ENCODE results near the gene MCM10.

MCM10 gene

GRCh38 chr10:13160934-13161856 is at the start of gene MCM10:
TSS of gene MCM10 (plus strand) at chr10:13161558. CDS start at chr10:13164203, 2,645 bp downstream.
- no peak within 1 kb of the TSS for H3K27ac ChIP-seq (ENCODE audit: low read length)
- no peaks in the 10 kb centered on the region for H3K9me3 ChIP-seq (ENCODE audit: insufficient read depth, low read depth, low read length)
- H3K36me3 ChIP-seq (ENCODE audit: insufficient read depth, low read depth, low read length) = peaks cover 31% of the 10 kb centered on the region
- no peaks in the 10 kb centered on the region for H3K4me1 ChIP-seq (ENCODE audit: insufficient read depth, low read length)
- H3K4me3 ChIP-seq (ENCODE audit: low read length) = peak within 1 kb of the TSS; percentile 93
- H3K9ac ChIP-seq (ENCODE audit: low read depth, low read length) = peak within 1 kb of the TSS; percentile 93
- no peaks in the 10 kb centered on the region for H3K27me3 ChIP-seq (ENCODE audit: insufficient read depth, low read length)

- H3K27ac ChIP-seq (ENCODE audit: low read length) = no peak overlapping the region
- H3K4me3 ChIP-seq (ENCODE audit: low read length) = no peak overlapping the region
- H3K9me3 ChIP-seq (ENCODE audit: insufficient read depth, low read depth, low read length) = no peaks in the 10 kb centered on the region
- H3K36me3 ChIP-seq (ENCODE audit: insufficient read depth, low read depth, low read length) = no peaks in the 10 kb centered on the region; the same call in 1 of the 2 replicates
- H3K27me3 ChIP-seq (ENCODE audit: insufficient read depth, low read length) = no peaks in the 10 kb centered on the region
- no peak overlapping the region for H3K9ac ChIP-seq (ENCODE audit: low read depth, low read length)
- H3K4me1 ChIP-seq (ENCODE audit: insufficient read depth, low read length) = no peaks in the 10 kb centered on the region
These were observed 47.8 kb upstream of the MCM10 start for GRCh38 chr10:13113544-13113943.

DNA sequence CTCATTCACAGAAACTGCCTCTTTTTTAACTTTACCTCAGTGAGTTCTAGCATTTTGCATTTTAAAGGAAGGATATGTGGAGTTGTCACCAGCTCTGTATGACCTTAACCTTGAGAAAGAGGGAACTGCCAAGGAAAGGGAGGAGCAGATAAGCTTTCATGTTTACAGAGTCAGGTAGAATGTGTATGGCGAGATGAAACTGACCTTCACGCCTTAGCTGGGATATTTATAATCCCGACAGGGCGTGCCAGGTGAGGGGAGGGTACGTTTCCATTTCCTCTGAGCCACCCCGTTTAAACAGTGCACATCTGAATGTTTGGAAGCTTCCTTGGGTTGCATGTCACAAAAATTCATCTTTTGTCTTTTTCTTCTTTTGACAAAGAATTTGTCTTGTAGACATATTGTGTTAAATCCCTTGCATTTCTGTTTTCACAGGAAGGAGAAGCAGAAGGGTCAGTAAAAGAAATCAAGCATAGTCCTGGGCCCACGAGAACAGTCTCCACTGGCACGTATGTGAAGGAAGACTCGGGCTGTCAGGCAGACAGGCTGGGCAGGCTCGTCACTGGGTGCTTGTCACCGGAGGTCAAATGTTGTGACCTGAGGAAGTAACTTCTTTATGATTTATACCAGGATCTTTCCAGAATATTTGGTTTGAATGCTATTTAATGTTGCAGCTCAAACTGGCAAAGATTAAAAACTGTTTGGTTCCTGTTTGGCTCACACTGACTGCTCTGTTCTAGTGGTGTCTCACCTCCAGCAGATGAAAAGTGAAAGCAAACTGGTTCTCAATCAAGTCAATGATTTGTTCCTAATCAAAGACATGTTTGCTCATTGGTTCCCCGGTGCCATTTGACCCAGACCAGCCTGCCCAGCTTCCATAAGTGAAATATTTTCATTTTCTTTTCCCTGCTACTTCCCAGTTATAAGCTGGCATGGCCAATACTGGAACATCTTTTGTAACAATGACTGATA is 45.2 kb upstream of the MCM10 start:
- Histone ChIP-seq H3K9ac (ENCODE audit: low read depth, low read length) (no peak overlapping the region), H3K4me1 (ENCODE audit: insufficient read depth, low read length) (no peaks in the 10 kb centered on the region), H3K27me3 (ENCODE audit: insufficient read depth, low read length) (no peaks in the 10 kb centered on the region), H3K4me3 (ENCODE audit: low read length) (no peak overlapping the region), H3K27ac (ENCODE audit: low read length) (no peak overlapping the region), H3K36me3 (ENCODE audit: insufficient read depth, low read depth, low read length) (no peaks in the 10 kb centered on the region; the same call in 1 of the 2 replicates), H3K9me3 (ENCODE audit: insufficient read depth, low read depth, low read length) (no peaks in the 10 kb centered on the region)

- Histone ChIP-seq H3K9ac (ENCODE audit: low read depth, low read length) (no peak overlapping the region), H3K4me1 (ENCODE audit: insufficient read depth, low read length) (no peaks in the 10 kb centered on the region), H3K4me3 (ENCODE audit: low read length) (no peak overlapping the region), H3K36me3 (ENCODE audit: insufficient read depth, low read depth, low read length) (peaks cover 4% of the 10 kb centered on the region), H3K9me3 (ENCODE audit: insufficient read depth, low read depth, low read length) (no peaks in the 10 kb centered on the region), H3K27ac (ENCODE audit: low read length) (no peak overlapping the region), H3K27me3 (ENCODE audit: insufficient read depth, low read length) (no peaks in the 10 kb centered on the region)
These were observed 43.2 kb upstream of the MCM10 start for GRCh38 chr10:13117841-13118783.

GRCh38 chr10:13118784-13119410 is 42.5 kb upstream of the MCM10 start:
- Histone ChIP-seq H3K9ac (ENCODE audit: low read depth, low read length) (no peak overlapping the region), H3K27me3 (ENCODE audit: insufficient read depth, low read length) (no peaks in the 10 kb centered on the region), H3K9me3 (ENCODE audit: insufficient read depth, low read depth, low read length) (no peaks in the 10 kb centered on the region)

DNA sequence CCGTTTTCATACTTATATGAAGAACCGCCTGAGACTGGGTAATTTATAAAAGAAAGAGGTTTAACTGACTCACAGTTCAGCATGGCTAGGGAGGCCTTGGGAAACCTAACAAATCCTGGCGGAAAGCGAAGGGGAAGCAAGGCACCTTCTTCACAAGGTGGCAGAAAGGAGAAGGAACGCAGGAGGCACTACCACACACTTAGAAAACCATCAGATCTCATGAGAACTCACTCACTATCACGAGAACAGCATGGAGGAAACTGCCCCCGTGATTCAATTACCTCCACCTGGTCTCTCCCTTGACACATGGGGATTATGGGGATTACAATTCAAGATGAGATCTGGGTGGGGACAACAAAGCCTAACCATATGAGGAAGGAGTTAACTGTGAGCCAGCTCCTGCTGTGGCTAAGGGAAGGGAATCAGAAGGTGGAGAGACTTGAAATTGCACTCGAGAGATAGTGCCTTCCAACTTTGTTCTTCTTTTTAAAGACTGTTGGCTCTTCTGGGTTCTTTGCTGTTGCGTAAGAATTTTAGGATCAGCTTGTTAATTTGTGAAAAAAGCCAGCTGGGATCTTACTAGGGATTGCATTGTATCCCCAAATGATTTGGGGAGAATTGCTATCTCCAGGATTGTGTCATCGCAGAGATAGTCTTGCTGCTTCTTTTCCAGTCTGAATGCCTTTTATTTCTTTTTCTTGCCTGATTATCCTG is 40.4 kb upstream of the MCM10 start:
- Histone ChIP-seq H3K27ac (ENCODE audit: low read length) (no peak overlapping the region), H3K36me3 (ENCODE audit: insufficient read depth, low read depth, low read length) (peaks cover 12% of the 10 kb centered on the region), H3K9ac (ENCODE audit: low read depth, low read length) (no peak overlapping the region), H3K9me3 (ENCODE audit: insufficient read depth, low read depth, low read length) (no peaks in the 10 kb centered on the region), H3K4me3 (ENCODE audit: low read length) (no peak overlapping the region), H3K27me3 (ENCODE audit: insufficient read depth, low read length) (no peaks in the 10 kb centered on the region), H3K4me1 (ENCODE audit: insufficient read depth, low read length) (no peaks in the 10 kb centered on the region)

More at GRCh38 chr10:13118784-13119410, 42.5 kb upstream of the MCM10 start:
- Histone ChIP-seq H3K27ac (ENCODE audit: low read length) (no peak overlapping the region), H3K4me3 (ENCODE audit: low read length) (no peak overlapping the region), H3K36me3 (ENCODE audit: insufficient read depth, low read depth, low read length) (peaks cover 12% of the 10 kb centered on the region), H3K4me1 (ENCODE audit: insufficient read depth, low read length) (no peaks in the 10 kb centered on the region)

DNA sequence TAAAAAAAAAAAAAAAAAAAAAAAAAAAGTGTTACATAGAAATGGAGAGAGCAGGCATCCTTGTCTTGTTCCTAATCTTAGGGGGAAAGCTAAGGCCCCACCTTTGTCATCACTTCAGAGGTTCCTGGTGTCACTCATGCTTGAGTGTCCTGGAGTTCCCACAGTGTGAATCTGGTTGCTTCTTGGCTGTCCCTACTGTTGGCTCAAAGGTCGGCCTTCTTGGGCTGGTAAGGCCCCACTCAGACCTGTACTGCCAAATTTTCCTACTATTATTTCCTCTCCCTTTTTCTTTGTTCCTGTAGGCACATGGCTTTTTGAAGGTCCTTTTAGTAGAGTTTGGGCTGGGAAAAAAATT is 39.9 kb upstream of the MCM10 start:
- H3K36me3 ChIP-seq (ENCODE audit: insufficient read depth, low read depth, low read length) = peaks cover 12% of the 10 kb centered on the region

GRCh38 chr10:13136651-13137050 is 24.7 kb upstream of the MCM10 start:
- H3K4me1 ChIP-seq (ENCODE audit: insufficient read depth, low read length) = peaks cover 9% of the 10 kb centered on the region; the same call in 1 of the 2 replicates
- no peak overlapping the region for H3K4me3 ChIP-seq (ENCODE audit: low read length)
- no peak overlapping the region for H3K27ac ChIP-seq (ENCODE audit: low read length)
- peaks cover 7% of the 10 kb centered on the region; the same call in 1 of the 2 replicates for H3K36me3 ChIP-seq (ENCODE audit: insufficient read depth, low read depth, low read length)
- H3K9ac ChIP-seq (ENCODE audit: low read depth, low read length) = no peak overlapping the region
- no peaks in the 10 kb centered on the region for H3K27me3 ChIP-seq (ENCODE audit: insufficient read depth, low read length)
- H3K9me3 ChIP-seq (ENCODE audit: insufficient read depth, low read depth, low read length) = no peaks in the 10 kb centered on the region

More for the DNA sequence above, 39.9 kb upstream of the MCM10 start:
- Histone ChIP-seq H3K9ac (ENCODE audit: low read depth, low read length) (no peak overlapping the region), H3K4me3 (ENCODE audit: low read length) (no peak overlapping the region), H3K4me1 (ENCODE audit: insufficient read depth, low read length) (no peaks in the 10 kb centered on the region), H3K9me3 (ENCODE audit: insufficient read depth, low read depth, low read length) (no peaks in the 10 kb centered on the region), H3K27me3 (ENCODE audit: insufficient read depth, low read length) (no peaks in the 10 kb centered on the region), H3K27ac (ENCODE audit: low read length) (no peak overlapping the region)

DNA sequence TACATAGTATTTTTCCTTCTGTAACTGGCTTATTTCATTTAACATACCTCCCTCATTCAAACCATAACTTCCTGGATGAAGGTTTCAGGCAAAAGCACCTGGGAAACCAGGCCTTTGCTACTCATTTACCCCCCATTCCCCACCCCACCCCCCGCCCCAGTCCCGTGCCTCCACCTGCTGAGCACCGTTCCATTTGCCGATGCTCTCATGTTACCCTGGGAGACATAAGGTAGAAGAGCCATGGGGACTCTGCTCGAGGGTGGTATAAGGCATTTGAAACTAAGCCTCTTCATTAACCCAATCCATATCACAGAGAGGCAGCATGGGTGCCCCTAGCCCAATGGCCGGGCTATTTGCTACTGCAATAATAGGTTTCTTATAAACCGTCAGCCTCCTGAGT is 22.2 kb upstream of the MCM10 start:
- H3K4me3 ChIP-seq (ENCODE audit: low read length) = peak overlapping the region; percentile 18; the same call in 1 of the 2 replicates
- H3K9ac ChIP-seq (ENCODE audit: low read depth, low read length) = no peak overlapping the region
- H3K27me3 ChIP-seq (ENCODE audit: insufficient read depth, low read length) = no peaks in the 10 kb centered on the region
- no peaks in the 10 kb centered on the region for H3K9me3 ChIP-seq (ENCODE audit: insufficient read depth, low read depth, low read length)
- no peaks in the 10 kb centered on the region for H3K36me3 ChIP-seq (ENCODE audit: insufficient read depth, low read depth, low read length)
- H3K4me1 ChIP-seq (ENCODE audit: insufficient read depth, low read length) = peaks cover 9% of the 10 kb centered on the region; the same call in 1 of the 2 replicates
- H3K27ac ChIP-seq (ENCODE audit: low read length) = no peak overlapping the region

GRCh38 chr10:13139676-13140075 is 21.7 kb upstream of the MCM10 start:
- no peaks in the 10 kb centered on the region for H3K9me3 ChIP-seq (ENCODE audit: insufficient read depth, low read depth, low read length)
- H3K27ac ChIP-seq (ENCODE audit: low read length) = no peak overlapping the region
- no peaks in the 10 kb centered on the region for H3K27me3 ChIP-seq (ENCODE audit: insufficient read depth, low read length)
- no peak overlapping the region for H3K4me3 ChIP-seq (ENCODE audit: low read length)
- peaks cover 9% of the 10 kb centered on the region; the same call in 1 of the 2 replicates for H3K4me1 ChIP-seq (ENCODE audit: insufficient read depth, low read length)
- H3K9ac ChIP-seq (ENCODE audit: low read depth, low read length) = no peak overlapping the region
- H3K36me3 ChIP-seq (ENCODE audit: insufficient read depth, low read depth, low read length) = no peaks in the 10 kb centered on the region
